HepG2 (cell line): ENCODE results near the gene MARK4. TPM values are rescaled to one million over a fixed set of nuclear protein-coding genes. Genes with fewer than 3 reads are reported as not detected.
A peak's percentile ranks its signal among the peaks of the same experiment; 100 is the strongest.

ENCODE experiments used
- ATAC-seq: fragments of 200-7000 bp; cut with Tn5 transposase; 3 replicates; pipeline ENCODE4 v1.9.1; 2020; ENCODE audit warnings: mild to moderate bottlenecking, moderate library complexity
- BruUV-seq: library from RNA; stranded (reverse); fragments of 400-500 nt; replicated peaks from 2 replicates; lab custom pipeline; 2021; lab: Mats Ljungman, UMichigan
- CTCF ChIA-PET: fragments of 300-600 bp; formaldehyde crosslinking; extraction: SDS; loops from one replicate; lab custom pipeline; 2021; ENCODE audit warnings: low total read pairs, inconsistent platforms, low intra/inter-chr PET ratio; lab: Yijun Ruan, JAX
- POLR2A ChIA-PET: fragments of 350-600 bp; sonication (Branson Sonifier 250); formaldehyde crosslinking; loops from one replicate; lab custom pipeline; 2020; ENCODE audit warnings: antibody characterized with exemption, inconsistent platforms; lab: Yijun Ruan, JAX
- DNase-seq: peaks from one replicate; pipeline ENCODE4 v3.0.0-alpha.2; 2015; ENCODE audit warnings: low spot score
- FAIRE-seq: peaks from 3 replicates; lab custom pipeline; 2011; peaks lifted over from hg19 to GRCh38; lab: Jason Lieb, UNC
- H2AFZ ChIP-seq: one replicate; pipeline ENCODE4 v1.6.1; 2011; ENCODE audit warnings: low read length, inconsistent platforms
- H3K27ac ChIP-seq: fragments of 300-600 bp; 3 replicates; pipeline ENCODE4 v1.8.0; 2011; ENCODE audit warnings: mixed run types, mild to moderate bottlenecking, mixed read lengths, low read length, inconsistent platforms; ENCODE audit not compliant: insufficient read depth; ENCODE audit errors: extremely low read length
- H3K27me3 ChIP-seq, 2 experiments: fragments of 200-600 bp in 1 of 2; 2 replicates in 1 of 2; 3 replicates in 1 of 2; pipeline versions ENCODE4 v1.6.0 to v1.8.0; 2011; ENCODE audit warnings: low read length in 2 of 2, mild to moderate bottlenecking in 2 of 2, moderate library complexity in 2 of 2, inconsistent platforms in 1 of 2; ENCODE audit not compliant: insufficient read depth in 2 of 2, control insufficient read depth in 1 of 2
- H3K36me3 ChIP-seq, 2 experiments: fragments of 200-600 bp in 1 of 2; replicated peaks in 1 of 2; 2 replicates in 1 of 2; 3 replicates in 1 of 2; pipeline versions ENCODE4 v1.5.1 to v1.8.0; 2011; ENCODE audit warnings: low read length in 2 of 2, inconsistent platforms in 1 of 2; ENCODE audit not compliant: insufficient read depth in 2 of 2, control insufficient read depth in 1 of 2
- H3K4me1 ChIP-seq: 2 replicates; pipeline ENCODE4 v1.5.1; 2012; ENCODE audit warnings: low read length, inconsistent platforms; ENCODE audit not compliant: insufficient read depth
- H3K4me2 ChIP-seq: 2 replicates; pipeline ENCODE4 v1.6.0; 2011; ENCODE audit warnings: low read depth, low read length, inconsistent platforms
- H3K4me3 ChIP-seq, 3 experiments: fragments of 200-600 bp in 1 of 3; sonication (generic), shearing (Covaris generic) in 1 of 3; replicated peaks in 1 of 3; 2 replicates each; pipeline ENCODE4 v1.5.1; 2011 to 2016; ENCODE audit warnings: low read length in 3 of 3, inconsistent platforms in 2 of 3, low read depth in 2 of 3, mild to moderate bottlenecking in 2 of 3, control low read depth in 1 of 3, mixed read lengths in 1 of 3; ENCODE audit not compliant: insufficient read depth in 1 of 3
- H3K79me2 ChIP-seq: one replicate; pipeline ENCODE4 v1.6.1; 2011; ENCODE audit warnings: low read length, inconsistent platforms; ENCODE audit not compliant: insufficient read depth
- H3K9ac ChIP-seq: 2 replicates; pipeline ENCODE4 v1.6.0; 2011; ENCODE audit warnings: mild to moderate bottlenecking, low read depth, low read length, inconsistent platforms; ENCODE audit not compliant: insufficient read depth
- H3K9me3 ChIP-seq: 2 replicates; pipeline ENCODE4 v1.5.1; 2012; ENCODE audit warnings: mild to moderate bottlenecking, low read length
- H4K20me1 ChIP-seq: 2 replicates; pipeline ENCODE4 v1.6.0; 2011; ENCODE audit warnings: inconsistent platforms, mild to moderate bottlenecking, low read length, moderate library complexity; ENCODE audit not compliant: insufficient read depth
- AGO2 ChIP-seq: fragments of 200-400 bp; formaldehyde crosslinking; optimal IDR thresholded peaks from 2 replicates; pipeline ENCODE3; 2017; ENCODE audit warnings: mild to moderate bottlenecking, low read depth, low read length, moderate library complexity
- CHD4 ChIP-seq: fragments of 200-600 bp; sonication (generic); IDR thresholded peaks from 2 replicates; pipeline ENCODE4 v1.7.0; 2017; ENCODE audit warnings: mild to moderate bottlenecking, low read length, borderline replicate concordance
- MEF2D ChIP-seq: sonication (generic); formaldehyde crosslinking; IDR thresholded peaks from 2 replicates; pipeline ENCODE4 v1.5.1; 2020; ENCODE audit warnings: mild to moderate bottlenecking, missing genetic modification reagents
- NONO ChIP-seq, 2 experiments: fragments of 450-650 bp in 1 of 2; sonication (generic) in 1 of 2; formaldehyde crosslinking in 1 of 2; IDR thresholded peaks in 1 of 2; conservative IDR thresholded peaks in 1 of 2; 2 replicates each; pipeline versions ENCODE4 v1.6.1 to v1.8.0; 2017 to 2022; ENCODE audit warnings: mild to moderate bottlenecking in 1 of 2, missing genetic modification reagents in 1 of 2, moderate library complexity in 1 of 2
- PCBP1 ChIP-seq: fragments of 200-400 bp; formaldehyde crosslinking; IDR thresholded peaks from 2 replicates; pipeline ENCODE4 v1.6.1; 2017; ENCODE audit warnings: mild to moderate bottlenecking, low read depth, low read length, borderline replicate concordance
- ZNF629 ChIP-seq: sonication (generic); formaldehyde crosslinking; conservative IDR thresholded peaks from 2 replicates; pipeline ENCODE4 v1.5.0; 2020; ENCODE audit warnings: missing genetic modification reagents
- ZNF713 ChIP-seq: sonication (generic); formaldehyde crosslinking; IDR thresholded peaks from 2 replicates; pipeline ENCODE4 v1.4.0; 2020; ENCODE audit warnings: mild to moderate bottlenecking, missing genetic modification reagents
- WGBS: methylation state at CpG from one replicate; pipeline ENCODE4 v1.1.6; 2017; ENCODE audit warnings: low lambda C conversion rate; 5-methylcytosine and 5-hydroxymethylcytosine counted together
- in situ Hi-C: cut with HindIII; loops from 2 replicates; pipeline ENCODE4 v1.10.0; 2017; ENCODE audit warnings: low pct_unique_long_range_greater_than_20kb; ENCODE audit not compliant: extremely low pct_ligation_motif_present
- intact Hi-C: fragments of 100-400 bp; cut with micrococcal nuclease; formaldehyde crosslinking; loops from one replicate; pipeline ENCODE4 v1.10.0; 2022; ENCODE audit not compliant: unreplicated experiment
- polyA plus RNA-seq, 8 experiments: library from polyadenylated mRNA; depleted of rRNA in 3 of 8; stranded (reverse) in 7 of 8; unstranded in 1 of 8; fragments of >200 nt; fragmentation: Illumina TruSeq in 4 of 8; extraction: Trizol in 4 of 8; gene quantifications; 2 replicates each; pipeline versions ENCODE4 v1.2.1 to v1.2.3, GENCODE V29; 2011 to 2016; ENCODE audit warnings: low read depth in 4 of 8, missing spikeins in 1 of 8, mixed read lengths in 1 of 8; ENCODE audit not compliant: insufficient read depth in 1 of 8
- total RNA-seq, 5 experiments: library from RNA; depleted of rRNA; stranded (reverse); fragments of >200 nt; fragmentation: Illumina TruSeq; extraction: Trizol; gene quantifications; 2 replicates each; pipeline ENCODE4 v1.2.3, GENCODE V29; 2016; ENCODE audit warnings: low read depth in 1 of 5
- TF ChIP-seq, protein P1 (sequence below): sonication (generic); formaldehyde crosslinking; IDR thresholded peaks from 2 replicates; pipeline ENCODE4 v1.8.0; 2023; ENCODE audit warnings: mild to moderate bottlenecking, missing genetic modification reagents

Gene MARK4
- total and polyA plus RNA-seq, 2 of the 13 experiments (the other 11 are each of a cell fraction or from before 2014, with no cell fraction given), result 7.0 to 12.2 TPM

DNA sequence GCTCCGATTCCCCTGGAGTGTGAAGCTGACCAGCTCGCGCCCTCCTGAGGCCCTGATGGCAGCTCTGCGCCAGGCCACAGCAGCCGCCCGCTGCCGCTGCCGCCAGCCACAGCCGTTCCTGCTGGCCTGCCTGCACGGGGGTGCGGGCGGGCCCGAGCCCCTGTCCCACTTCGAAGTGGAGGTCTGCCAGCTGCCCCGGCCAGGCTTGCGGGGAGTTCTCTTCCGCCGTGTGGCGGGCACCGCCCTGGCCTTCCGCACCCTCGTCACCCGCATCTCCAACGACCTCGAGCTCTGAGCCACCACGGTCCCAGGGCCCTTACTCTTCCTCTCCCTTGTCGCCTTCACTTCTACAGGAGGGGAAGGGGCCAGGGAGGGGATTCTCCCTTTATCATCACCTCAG is 51.3 kb downstream of the MARK4 start:
- H3K9ac ChIP-seq, result no peak overlapping the region
- ATAC-seq, result no peak
- TF ChIP-seq AGO2 (peak; percentile 41), PCBP1 (no peak)
- TF ChIP-seq, all 625 proteins: peak for 1
- Histone ChIP-seq H3K79me2 (no peaks in the 10 kb centered on the region), H3K4me2 (no peak overlapping the region), H3K27me3 (no peaks in the 10 kb centered on the region), H3K9me3 (no peaks in the 10 kb centered on the region), H4K20me1 (no peaks in the 10 kb centered on the region), H3K4me3 (no peak overlapping the region), H2AFZ (no peak overlapping the region), H3K4me1 (peaks cover 21% of the 10 kb centered on the region), H3K27ac (no peak overlapping the region), H3K36me3 (peaks cover 3 to 13% of the 10 kb centered on the region in 2 experiments; a peak in 4 of 5 replicates)
- in situ Hi-C loops, result no loop called here
- no TSS peak for BruUV-seq
- intact Hi-C loops, result no loop called here
- DNase-seq (no peak), FAIRE-seq (no peak)
- CTCF ChIA-PET, result no interaction called here
- POLR2A ChIA-PET, result no interaction called here
- WGBS, result 97% methylated on average over 26 of the region's 27 CpGs

DNA sequence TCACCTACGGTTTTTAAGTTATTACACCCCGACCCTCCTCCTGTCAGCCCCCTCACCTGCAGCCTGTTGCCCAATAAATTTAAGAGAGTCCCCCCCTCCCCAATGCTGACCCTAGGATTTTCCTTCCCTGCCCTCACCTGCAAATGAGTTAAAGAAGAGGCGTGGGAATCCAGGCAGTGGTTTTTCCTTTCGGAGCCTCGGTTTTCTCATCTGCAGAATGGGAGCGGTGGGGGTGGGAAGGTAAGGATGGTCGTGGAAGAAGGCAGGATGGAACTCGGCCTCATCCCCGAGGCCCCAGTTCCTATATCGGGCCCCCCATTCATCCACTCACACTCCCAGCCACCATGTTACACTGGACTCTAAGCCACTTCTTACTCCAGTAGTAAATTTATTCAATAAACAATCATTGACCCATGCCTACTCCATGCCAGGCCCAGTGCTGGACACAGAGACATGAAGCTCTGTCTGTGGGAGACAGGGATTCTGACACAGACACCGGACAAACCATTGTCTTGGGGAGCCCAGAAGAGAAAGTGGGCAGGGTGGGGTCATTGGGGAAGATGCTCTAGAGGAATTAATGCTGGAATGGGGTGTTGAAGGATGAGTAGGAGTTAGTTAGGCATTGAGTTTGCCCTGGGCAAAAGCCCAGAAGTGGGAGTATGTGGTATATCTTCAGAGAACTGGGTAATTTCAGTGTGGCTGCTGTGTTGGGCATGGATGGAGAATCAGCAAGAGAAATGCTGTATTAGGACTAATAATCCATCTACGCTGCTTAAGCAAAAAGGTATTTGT is 52.4 kb downstream of the MARK4 start:
- no peak overlapping the region for H3K27ac ChIP-seq
- TF ChIP-seq ZNF713, result no peak
- TF ChIP-seq, protein P1, sequence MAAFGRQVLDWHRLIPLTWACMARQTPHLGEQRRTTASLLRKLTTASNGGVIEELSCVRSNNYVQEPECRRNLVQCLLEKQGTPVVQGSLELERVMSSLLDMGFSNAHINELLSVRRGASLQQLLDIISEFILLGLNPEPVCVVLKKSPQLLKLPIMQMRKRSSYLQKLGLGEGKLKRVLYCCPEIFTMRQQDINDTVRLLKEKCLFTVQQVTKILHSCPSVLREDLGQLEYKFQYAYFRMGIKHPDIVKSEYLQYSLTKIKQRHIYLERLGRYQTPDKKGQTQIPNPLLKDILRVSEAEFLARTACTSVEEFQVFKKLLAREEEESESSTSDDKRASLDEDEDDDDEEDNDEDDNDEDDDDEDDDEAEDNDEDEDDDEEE, result no peak
- peak; percentile 72 for TF ChIP-seq ZNF629 (CRISPR knock-in tag)
- TF ChIP-seq NONO (IDR thresholded peaks at IDR 0.05), result no peak
- TF ChIP-seq NONO (CRISPR knock-in tag; conservative IDR thresholded peaks at IDR 0.05), result 0 out of 2 replicates have a peak, but pooled peaks have one; percentile 5
- peak; percentile 51; the same call in 1 of the 2 replicates for TF ChIP-seq CHD4
- TF ChIP-seq MEF2D (CRISPR knock-in tag), result no peak
- TF ChIP-seq, all 625 proteins: peak for 3
- Histone ChIP-seq H3K27me3 (no peaks in the 10 kb centered on the region), H3K36me3 (peaks cover 1 to 9% of the 10 kb centered on the region in 2 experiments; a peak in 3 of 5 replicates), H4K20me1 (no peaks in the 10 kb centered on the region), H2AFZ (no peak overlapping the region), H3K9ac (no peak overlapping the region), H3K4me3 (no peak overlapping the region), H3K9me3 (no peaks in the 10 kb centered on the region), H3K4me2 (no peak overlapping the region), H3K4me1 (peaks cover 21% of the 10 kb centered on the region), H3K79me2 (no peaks in the 10 kb centered on the region)
- in situ Hi-C loops, result no loop called here
- DNase-seq (no peak), FAIRE-seq (no peak), ATAC-seq (no peak)
- POLR2A ChIA-PET, result interaction anchor here (0.6 kb wide), 1 partner anchor 14 kb away, joined by 4 read pairs; no protein-coding TSS in a partner anchor
- intact Hi-C loops, result no loop called here
- BruUV-seq, result no TSS peak
- WGBS, result 96% methylated on average over 12 of the region's 12 CpGs
- CTCF ChIA-PET, result no interaction called here
